ENCODE data around the gene PHIP.

The PHIP gene

GRCh38 chr6:79072640-79073181 lies 5.3 kb downstream of the PHIP start:
- H3K36me3 ChIP-seq (replicated peaks; ENCODE audit: insufficient read depth, low read length): peaks cover 3% of the 10 kb centered on the region; the same call in 1 of the 2 replicates
- H3K9ac ChIP-seq (ENCODE audit: low read length): no peak overlapping the region
- peak overlapping the region; percentile 81; the same call in 1 of the 2 replicates for H3K27ac ChIP-seq (ENCODE audit: low read length)
- no peak overlapping the region for H2AFZ ChIP-seq (ENCODE audit: low read length)
- H3K4me2 ChIP-seq (ENCODE audit: low read depth, low read length): peak overlapping the region; percentile 90; the same call in 1 of the 2 replicates
- no peak for DNase-seq
- H3K4me3 ChIP-seq (ENCODE audit: low read length): no peak overlapping the region
- H4K20me1 ChIP-seq (ENCODE audit: insufficient read depth, low read length): no peaks in the 10 kb centered on the region
- TF ChIP-seq EZH2phosphoT487 (IDR thresholded peaks at IDR 0.05; ENCODE audit: low read length): no peak
- TF ChIP-seq EZH2 (optimal IDR thresholded peaks at IDR 0.05; ENCODE audit: low read depth, low read length): no peak
- TF ChIP-seq CTCF (IDR thresholded peaks at IDR 0.05; ENCODE audit: low read length): no peak
- no peaks in the 10 kb centered on the region for H3K9me3 ChIP-seq (replicated peaks; ENCODE audit: insufficient read depth, low read length)
- peaks cover 62% of the 10 kb centered on the region for H3K4me1 ChIP-seq (ENCODE audit: low read length)
- H3K79me2 ChIP-seq (ENCODE audit: low read length): peaks cover 82% of the 10 kb centered on the region
- no peaks in the 10 kb centered on the region for H3K9me2 ChIP-seq (replicated peaks; ENCODE audit: insufficient read depth, low read length)
- peaks cover 41% of the 10 kb centered on the region for H3F3A ChIP-seq (ENCODE audit: insufficient read depth, low read length)
- H3K27me3 ChIP-seq (replicated peaks; ENCODE audit: insufficient read depth, low read length): no peaks in the 10 kb centered on the region

GRCh38 chr6:79071547-79071946 lies 6.5 kb downstream of the PHIP start:
- Histone ChIP-seq H3K9me3 (replicated peaks; ENCODE audit: insufficient read depth, low read length) (no peaks in the 10 kb centered on the region), H3K36me3 (replicated peaks; ENCODE audit: insufficient read depth, low read length) (peaks cover 3% of the 10 kb centered on the region; the same call in 1 of the 2 replicates), H3K79me2 (ENCODE audit: low read length) (peaks cover 92% of the 10 kb centered on the region), H2AFZ (ENCODE audit: low read length) (no peak overlapping the region), H3K4me1 (ENCODE audit: low read length) (peaks cover 62% of the 10 kb centered on the region), H4K20me1 (ENCODE audit: insufficient read depth, low read length) (no peaks in the 10 kb centered on the region), H3K9me2 (replicated peaks; ENCODE audit: insufficient read depth, low read length) (no peaks in the 10 kb centered on the region), H3K27me3 (replicated peaks; ENCODE audit: insufficient read depth, low read length) (no peaks in the 10 kb centered on the region), H3F3A (ENCODE audit: insufficient read depth, low read length) (peaks cover 39% of the 10 kb centered on the region), H3K9ac (ENCODE audit: low read length) (no peak overlapping the region; the same call in 1 of the 2 replicates), H3K4me3 (ENCODE audit: low read length) (0 out of 2 replicates have a peak overlapping the region, but pooled peaks have one; percentile 47), H3K27ac (ENCODE audit: low read length) (peak overlapping the region; percentile 81; the same call in 1 of the 2 replicates), H3K4me2 (ENCODE audit: low read depth, low read length) (peak overlapping the region; percentile 90; the same call in 1 of the 2 replicates)
- DNase-seq: no peak
- TF ChIP-seq EZH2 (optimal IDR thresholded peaks at IDR 0.05; ENCODE audit: low read depth, low read length) (no peak), EZH2phosphoT487 (IDR thresholded peaks at IDR 0.05; ENCODE audit: low read length) (no peak), CTCF (IDR thresholded peaks at IDR 0.05; ENCODE audit: low read length) (no peak)

GRCh38 chr6:79070206-79070825 lies 7.7 kb downstream of the PHIP start:
- H3F3A ChIP-seq (ENCODE audit: insufficient read depth, low read length): peaks cover 34% of the 10 kb centered on the region
- no peak for TF ChIP-seq EZH2 (optimal IDR thresholded peaks at IDR 0.05; ENCODE audit: low read depth, low read length)
- no peak for TF ChIP-seq CTCF (IDR thresholded peaks at IDR 0.05; ENCODE audit: low read length)
- TF ChIP-seq EZH2phosphoT487 (IDR thresholded peaks at IDR 0.05; ENCODE audit: low read length): no peak
- H3K27me3 ChIP-seq (replicated peaks; ENCODE audit: insufficient read depth, low read length): no peaks in the 10 kb centered on the region
- peaks cover 3% of the 10 kb centered on the region; the same call in 1 of the 2 replicates for H3K36me3 ChIP-seq (replicated peaks; ENCODE audit: insufficient read depth, low read length)
- H3K9ac ChIP-seq (ENCODE audit: low read length): peak overlapping the region; percentile 26; the same call in 1 of the 2 replicates
- peak overlapping the region; percentile 47 for H3K4me3 ChIP-seq (ENCODE audit: low read length)
- H4K20me1 ChIP-seq (ENCODE audit: insufficient read depth, low read length): no peaks in the 10 kb centered on the region
- no peak overlapping the region for H2AFZ ChIP-seq (ENCODE audit: low read length)
- H3K4me1 ChIP-seq (ENCODE audit: low read length): peaks cover 55% of the 10 kb centered on the region
- H3K27ac ChIP-seq (ENCODE audit: low read length): peak overlapping the region; percentile 81; the same call in 1 of the 2 replicates
- peak overlapping the region; percentile 90 for H3K4me2 ChIP-seq (ENCODE audit: low read depth, low read length)
- H3K79me2 ChIP-seq (ENCODE audit: low read length): peaks cover 84% of the 10 kb centered on the region
- no peaks in the 10 kb centered on the region for H3K9me2 ChIP-seq (replicated peaks; ENCODE audit: insufficient read depth, low read length)
- DNase-seq: peak; percentile 76
- H3K9me3 ChIP-seq (replicated peaks; ENCODE audit: insufficient read depth, low read length): no peaks in the 10 kb centered on the region
